A549 (cell line): Measurements from ENCODE around the gene TPCN2. TPM values are rescaled to one million over a fixed set of nuclear protein-coding genes. Genes with fewer than 3 reads are reported as not detected.
"Not testable (repeated sequence)": the region's sequence is repeated elsewhere in the genome, so short reads cannot be mapped to it uniquely, and the experiment has no call there.

Source experiments
- ATAC-seq, 2 experiments: fragments of 200-7000 bp in 1 of 2; fragments of >200 bp in 1 of 2; cut with Nextera tagmentation in 1 of 2; cut with Tn5 transposase in 1 of 2; 3 replicates each; pipeline versions ENCODE4 v1.8.0 to v1.9.1; 2018 to 2020; ENCODE audit warnings: mild to moderate bottlenecking in 1 of 2, moderate library complexity in 1 of 2
- CTCF ChIA-PET: fragments of 300-600 bp; sonication (Branson Sonifier 250); formaldehyde crosslinking; extraction: SDS; loops from one replicate; lab custom pipeline; 2021; ENCODE audit warnings: antibody characterized with exemption, inconsistent platforms; lab: Yijun Ruan, JAX
- POLR2A ChIA-PET: fragments of 350-600 bp; formaldehyde crosslinking; extraction: SDS; loops from one replicate; lab custom pipeline; 2021; ENCODE audit warnings: antibody characterized with exemption, inconsistent platforms; lab: Yijun Ruan, JAX
- DNase-seq, 2 experiments: peaks; one replicate each; pipeline versions ENCODE4 v3.0.0 to v3.0.0-alpha.2; 2011 to 2016; ENCODE audit warnings: low read depth in 1 of 2, low spot score in 1 of 2
- FAIRE-seq: peaks from 2 replicates; lab custom pipeline; 2011; peaks lifted over from hg19 to GRCh38; lab: Jason Lieb, UNC
- H3K27ac ChIP-seq, 2 experiments: fragments of >200 bp; sonication (Bioruptor Twin); formaldehyde crosslinking; 3 replicates each; pipeline ENCODE4 v1.5.1; 2016 to 2017
- H3K4me1 ChIP-seq: fragments of >200 bp; sonication (Bioruptor Twin); formaldehyde crosslinking; 3 replicates; pipeline ENCODE4 v1.6.1; 2016
- H3K4me2 ChIP-seq: fragments of >200 bp; sonication (Bioruptor Twin); formaldehyde crosslinking; 3 replicates; pipeline ENCODE4 v1.6.1; 2016
- H3K4me3 ChIP-seq: fragments of >200 bp; sonication (Bioruptor Twin); formaldehyde crosslinking; 3 replicates; pipeline ENCODE4 v1.5.1; 2016
- H3K9me3 ChIP-seq: fragments of >200 bp; sonication (Bioruptor Twin); formaldehyde crosslinking; 3 replicates; pipeline ENCODE4 v1.6.1; 2016
- CEBPB ChIP-seq, 2 experiments: fragments of >200 bp in 1 of 2; sonication (Bioruptor Twin) in 1 of 2; formaldehyde crosslinking in 1 of 2; IDR thresholded peaks; 2 replicates each; pipeline ENCODE4 v1.6.1; 2012 to 2016
- CHD2 ChIP-seq: fragments of 150-350 bp; IDR thresholded peaks from 2 replicates; pipeline ENCODE4 v1.6.1; 2014; ENCODE audit warnings: low read length; ENCODE audit not compliant: partially characterized antibody
- EHMT2 ChIP-seq: fragments of 200-600 bp; sonication (generic); IDR thresholded peaks from 2 replicates; pipeline ENCODE4 v1.6.1; 2016; ENCODE audit warnings: antibody characterized with exemption, low read depth, mild to moderate bottlenecking, moderate library complexity
- EP300 ChIP-seq, 2 experiments: fragments of >200 bp; sonication (Bioruptor Twin); formaldehyde crosslinking; IDR thresholded peaks; 2 replicates in 1 of 2; 3 replicates in 1 of 2; pipeline ENCODE4 v1.6.1; 2016 to 2017
- ESRRA ChIP-seq: fragments of 150-350 bp; IDR thresholded peaks from 2 replicates; pipeline ENCODE4 v1.6.1; 2014; ENCODE audit warnings: mild to moderate bottlenecking, low read length, borderline replicate concordance
- HOXA7 ChIP-seq: fragments of 250-450 bp; sonication (Bioruptor Pico); IDR thresholded peaks from 2 replicates; pipeline ENCODE4 v1.5.0; 2020; ENCODE audit warnings: mild to moderate bottlenecking, moderate library complexity
- JUN ChIP-seq, 2 experiments: fragments of >200 bp; sonication (Bioruptor Twin); formaldehyde crosslinking; IDR thresholded peaks; 2 replicates in 1 of 2; 3 replicates in 1 of 2; pipeline ENCODE4 v1.6.1; 2016 to 2017
- JUNB ChIP-seq: fragments of >200 bp; sonication (Bioruptor Twin); formaldehyde crosslinking; IDR thresholded peaks from 2 replicates; pipeline ENCODE4 v1.6.1; 2016
- KDM1A ChIP-seq: fragments of 200-600 bp; sonication (generic); IDR thresholded peaks from 2 replicates; pipeline ENCODE4 v1.6.1; 2016; ENCODE audit warnings: low read depth, mild to moderate bottlenecking
- KDM5A ChIP-seq: fragments of 200-600 bp; sonication (generic); IDR thresholded peaks from 2 replicates; pipeline ENCODE4 v1.6.1; 2016; ENCODE audit warnings: antibody characterized with exemption, mild to moderate bottlenecking
- MYC ChIP-seq: IDR thresholded peaks from 2 replicates; pipeline ENCODE4 v1.6.1; 2012; ENCODE audit warnings: mild to moderate bottlenecking, inconsistent platforms, low read length, improper control_type of control experiment, borderline replicate concordance
- POLR2A ChIP-seq: IDR thresholded peaks from 2 replicates; pipeline ENCODE4 v1.6.1; 2012; ENCODE audit warnings: mild to moderate bottlenecking, low read length
- RCOR1 ChIP-seq: fragments of 150-350 bp; IDR thresholded peaks from 2 replicates; pipeline ENCODE4 v1.6.1; 2014; ENCODE audit warnings: antibody characterized with exemption, low read length, low read depth
- RFX5 ChIP-seq: fragments of 450-650 bp; IDR thresholded peaks from 2 replicates; pipeline ENCODE4 v1.7.1; 2014; ENCODE audit warnings: antibody characterized with exemption, mild to moderate bottlenecking, moderate library complexity
- RNF2 ChIP-seq: fragments of 200-600 bp; sonication (generic); IDR thresholded peaks from 2 replicates; pipeline ENCODE4 v1.6.1; 2016; ENCODE audit warnings: low read depth, mild to moderate bottlenecking, antibody characterized with exemption, moderate library complexity, borderline replicate concordance
- ZFP36 ChIP-seq: fragments of 450-650 bp; IDR thresholded peaks from 2 replicates; pipeline ENCODE4 v1.6.1; 2014; ENCODE audit warnings: borderline replicate concordance; ENCODE audit not compliant: partially characterized antibody
- ZNF302 ChIP-seq: fragments of 250-450 bp; sonication (Bioruptor Pico); IDR thresholded peaks from 2 replicates; pipeline ENCODE4 v1.9.0; 2021; ENCODE audit warnings: inconsistent platforms, mild to moderate bottlenecking, moderate library complexity
- WGBS: methylation state at CpG from one replicate; pipeline ENCODE4 v1.1.6; 2017; ENCODE audit errors: missing lambda C conversion rate; 5-methylcytosine and 5-hydroxymethylcytosine counted together
- polyA plus RNA-seq, 4 experiments: library from polyadenylated mRNA; depleted of rRNA in 3 of 4; stranded (reverse); fragments of >200 nt; fragmentation: RNase III in 1 of 4; extraction: RNeasy Plus Mini Kit Qiagen cat#74134 plus additional on column Dnase treatment in 1 of 4; gene quantifications; 2 replicates in 3 of 4; 3 replicates in 1 of 4; pipeline ENCODE4 v1.2.3, GENCODE V29; 2011 to 2017
- TF ChIP-seq, protein P1 (sequence below): fragments of 150-350 bp; IDR thresholded peaks from 2 replicates; pipeline ENCODE4 v1.6.1; 2014; ENCODE audit warnings: low read depth, mild to moderate bottlenecking, low read length
- TF ChIP-seq, protein P2 (sequence below): fragments of >200 bp; sonication (Bioruptor Twin); formaldehyde crosslinking; IDR thresholded peaks from 3 replicates; pipeline ENCODE4 v1.6.1; 2016
- TF ChIP-seq, protein P3 (sequence below): fragments of 250-450 bp; sonication (Bioruptor Pico); IDR thresholded peaks from 2 replicates; pipeline ENCODE4 v1.5.0; 2021; ENCODE audit warnings: mild to moderate bottlenecking, moderate library complexity, borderline replicate concordance
- TF ChIP-seq, protein P4 (sequence below): fragments of >200 bp; sonication (Bioruptor Twin); formaldehyde crosslinking; IDR thresholded peaks from 3 replicates; pipeline ENCODE4 v1.5.1; 2016
- TF ChIP-seq, protein P5 (sequence below): fragments of 450-650 bp; IDR thresholded peaks from 2 replicates; pipeline ENCODE4 v1.6.1; 2014; ENCODE audit warnings: antibody characterized with exemption

Gene TPCN2
- polyA plus RNA-seq, 2 of the 4 experiments (the other 2 are of a cell fraction) = 8.1 to 8.8 TPM

DNA sequence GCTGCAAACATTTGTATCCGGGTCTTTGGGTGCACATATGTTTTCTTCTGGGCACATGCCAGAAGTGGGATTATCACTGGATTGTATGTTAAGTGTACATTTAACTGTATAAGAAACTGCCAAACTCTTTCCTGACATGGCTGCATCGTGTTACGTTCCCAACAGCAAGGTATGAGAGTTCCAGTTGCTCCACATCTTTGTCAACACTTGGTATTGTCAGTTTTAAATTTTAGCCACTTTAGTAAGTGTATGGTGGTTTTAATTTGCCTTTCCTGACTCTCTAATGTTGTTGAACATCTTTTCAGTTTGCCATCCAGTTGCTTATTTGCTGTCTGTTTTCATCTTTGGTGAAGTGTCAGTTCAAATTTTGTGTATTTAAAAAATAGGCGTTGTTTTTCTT lies 84.5 kb downstream of the TPCN2 start:
- FAIRE-seq = no peak
- 80% methylated on average over 4 of the region's 4 CpGs for WGBS
- H3K9me3 ChIP-seq = peaks cover 21% of the 10 kb centered on the region
- ChIA-PET POLR2A (no interaction called here), CTCF (interaction anchor here (1.6 to 3.0 kb wide), 2 partner anchors 21 to 537 kb away, joined by 5 to 21 read pairs; partner anchors contain the start of gene SMIM38)
- no peak overlapping the region for H3K4me3 ChIP-seq
- H3K4me2 ChIP-seq = no peak overlapping the region
- ATAC-seq = no peak
- no peak for DNase-seq
- TF ChIP-seq KDM1A (0 out of 2 replicates have a peak, but pooled peaks have one; percentile 40), ZFP36 (peak; percentile 96), RCOR1 (peak; percentile 69; the same call in 1 of the 2 replicates), ZNF302 (no peak), MYC (no peak)
- H3K4me1 ChIP-seq = peaks cover 15% of the 10 kb centered on the region
- no peak overlapping the region for H3K27ac ChIP-seq

DNA sequence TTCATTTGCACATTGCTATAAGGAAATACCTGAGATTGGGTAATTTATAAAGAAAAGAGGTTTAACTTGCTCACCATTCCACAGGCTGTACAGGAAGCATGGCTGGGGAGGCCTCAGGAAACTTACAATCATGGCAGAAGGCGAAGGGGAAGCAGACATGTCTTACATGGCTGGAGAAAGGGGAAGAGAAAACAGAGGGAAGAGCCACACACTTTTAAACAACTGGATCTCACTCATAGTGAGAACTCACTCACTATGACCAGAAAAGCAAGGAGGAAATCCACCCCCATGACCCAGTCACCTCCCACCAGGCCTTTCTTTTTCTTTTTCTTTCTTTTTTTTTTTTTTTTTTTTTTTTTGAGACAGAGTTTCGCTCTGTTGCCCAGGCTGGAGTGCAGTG lies 85.5 kb downstream of the TPCN2 start:
- ATAC-seq, H3K4me2 ChIP-seq, CTCF ChIA-PET, DNase-seq, POLR2A ChIA-PET, H3K27ac ChIP-seq, FAIRE-seq, H3K4me3 ChIP-seq: not testable (repeated sequence)
- H3K9me3 ChIP-seq = peaks cover 23% of the 10 kb centered on the region
- WGBS = 91% methylated on average over 2 of the region's 2 CpGs
- peaks cover 15% of the 10 kb centered on the region for H3K4me1 ChIP-seq

DNA sequence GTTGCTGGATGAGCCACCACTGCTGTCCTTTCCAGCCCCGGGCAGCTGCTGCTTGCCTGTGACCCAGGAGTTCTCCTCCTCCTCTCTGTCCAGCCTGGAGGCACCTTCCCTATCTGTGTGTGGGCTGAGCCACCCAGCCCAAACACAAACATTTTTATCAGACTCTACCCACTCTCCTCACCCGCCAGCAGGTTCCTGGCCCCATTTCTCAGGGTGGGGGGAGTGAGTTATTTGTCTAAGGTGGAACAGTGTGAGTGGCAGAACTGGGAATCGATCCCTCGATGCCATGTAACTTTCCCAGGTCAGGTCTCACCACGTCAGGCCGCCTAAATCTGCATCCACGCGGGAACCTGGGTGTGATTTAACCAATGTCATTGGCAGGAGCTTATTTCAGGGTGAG lies 86.2 kb downstream of the TPCN2 start:
- WGBS = 91% methylated on average over 8 of the region's 8 CpGs
- FAIRE-seq = no peak
- Histone ChIP-seq H3K4me1 (peaks cover 15% of the 10 kb centered on the region), H3K4me2 (no peak overlapping the region), H3K27ac (no peak overlapping the region), H3K9me3 (peaks cover 23% of the 10 kb centered on the region), H3K4me3 (no peak overlapping the region)
- ChIA-PET CTCF (interaction anchor here (1.0 kb wide), 1 partner anchor 29 kb away, joined by 3 read pairs; no protein-coding TSS in a partner anchor), POLR2A (no interaction called here)
- DNase-seq = no peak
- ATAC-seq = no peak
- TF ChIP-seq EHMT2 = no peak
- TF ChIP-seq HOXA7 = no peak
- TF ChIP-seq JUN (IDR thresholded peaks at IDR 0.05) = no peak
- TF ChIP-seq, protein P1, sequence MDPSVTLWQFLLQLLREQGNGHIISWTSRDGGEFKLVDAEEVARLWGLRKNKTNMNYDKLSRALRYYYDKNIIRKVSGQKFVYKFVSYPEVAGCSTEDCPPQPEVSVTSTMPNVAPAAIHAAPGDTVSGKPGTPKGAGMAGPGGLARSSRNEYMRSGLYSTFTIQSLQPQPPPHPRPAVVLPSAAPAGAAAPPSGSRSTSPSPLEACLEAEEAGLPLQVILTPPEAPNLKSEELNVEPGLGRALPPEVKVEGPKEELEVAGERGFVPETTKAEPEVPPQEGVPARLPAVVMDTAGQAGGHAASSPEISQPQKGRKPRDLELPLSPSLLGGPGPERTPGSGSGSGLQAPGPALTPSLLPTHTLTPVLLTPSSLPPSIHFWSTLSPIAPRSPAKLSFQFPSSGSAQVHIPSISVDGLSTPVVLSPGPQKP = no peak
- no peak for TF ChIP-seq KDM5A
- TF ChIP-seq JUNB = no peak
- TF ChIP-seq RNF2 = no peak
- TF ChIP-seq CEBPB (IDR thresholded peaks at IDR 0.05) = no peak
- TF ChIP-seq KDM1A = no peak
- TF ChIP-seq POLR2A = no peak
- TF ChIP-seq ZNF302 = no peak
- TF ChIP-seq, protein P2, sequence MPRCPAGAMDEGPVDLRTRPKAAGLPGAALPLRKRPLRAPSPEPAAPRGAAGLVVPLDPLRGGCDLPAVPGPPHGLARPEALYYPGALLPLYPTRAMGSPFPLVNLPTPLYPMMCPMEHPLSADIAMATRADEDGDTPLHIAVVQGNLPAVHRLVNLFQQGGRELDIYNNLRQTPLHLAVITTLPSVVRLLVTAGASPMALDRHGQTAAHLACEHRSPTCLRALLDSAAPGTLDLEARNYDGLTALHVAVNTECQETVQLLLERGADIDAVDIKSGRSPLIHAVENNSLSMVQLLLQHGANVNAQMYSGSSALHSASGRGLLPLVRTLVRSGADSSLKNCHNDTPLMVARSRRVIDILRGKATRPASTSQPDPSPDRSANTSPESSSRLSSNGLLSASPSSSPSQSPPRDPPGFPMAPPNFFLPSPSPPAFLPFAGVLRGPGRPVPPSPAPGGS = no peak

DNA sequence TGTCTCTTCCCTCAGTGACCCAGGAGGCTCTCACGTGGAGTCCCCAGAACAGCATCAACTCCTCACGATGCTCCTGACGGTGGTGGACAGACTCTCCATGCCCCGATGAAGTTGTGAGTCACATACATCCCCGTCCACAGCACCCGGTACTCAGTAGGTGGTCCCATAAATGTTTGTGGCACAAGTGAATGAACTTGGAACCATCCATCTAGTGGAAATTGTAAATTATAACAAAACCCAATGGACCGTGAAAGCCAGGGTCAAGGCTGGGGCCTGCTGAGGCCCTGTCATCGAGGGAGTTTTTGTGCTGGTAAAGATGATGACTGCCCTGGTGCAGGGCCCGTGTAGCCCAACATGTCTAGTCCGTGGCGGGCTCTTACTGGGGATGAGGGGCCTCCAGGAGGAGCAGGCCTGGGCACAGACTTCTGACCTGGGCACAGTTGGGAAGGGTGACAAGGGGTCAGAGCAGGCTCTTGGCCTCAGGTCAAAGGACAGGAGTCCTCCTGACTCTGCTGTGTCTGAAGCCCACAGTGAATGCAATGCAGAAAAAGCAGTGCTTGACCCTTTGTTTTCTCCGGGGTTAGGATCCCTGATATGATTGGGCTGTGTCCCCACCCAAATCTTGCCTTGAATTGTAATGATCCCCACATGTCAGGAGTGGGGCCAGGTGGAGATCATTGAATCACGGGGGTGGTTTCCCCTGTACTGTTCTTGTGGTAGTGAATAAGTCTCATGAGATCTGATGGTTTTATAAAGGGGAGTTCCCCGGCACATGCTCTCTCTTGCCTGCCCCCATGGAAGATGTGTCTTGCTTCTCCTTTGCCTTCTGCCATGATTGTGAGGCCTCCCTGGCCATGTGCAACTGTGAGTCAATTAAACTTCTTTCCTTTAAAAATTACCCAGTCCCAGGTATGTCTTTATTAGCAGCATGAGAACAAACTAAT lies 87.0 kb downstream of the TPCN2 start:
- ChIA-PET CTCF (interaction anchor here (1.0 to 1.2 kb wide), 2 partner anchors 12 to 29 kb away, joined by 3 read pairs; no protein-coding TSS in a partner anchor), POLR2A (no interaction called here)
- Histone ChIP-seq H3K4me1 (peaks cover 12% of the 10 kb centered on the region), H3K9me3 (peaks cover 23% of the 10 kb centered on the region), H3K4me2 (no peak overlapping the region), H3K4me3 (no peak overlapping the region), H3K27ac (no peak overlapping the region)
- FAIRE-seq = no peak
- 83% methylated on average over 13 of the region's 14 CpGs for WGBS
- no peak for DNase-seq
- no peak for ATAC-seq
- TF ChIP-seq RFX5 = no peak
- no peak for TF ChIP-seq EP300 (IDR thresholded peaks at IDR 0.05)
- no peak for TF ChIP-seq ZFP36
- TF ChIP-seq ESRRA = no peak
- TF ChIP-seq, protein P3, sequence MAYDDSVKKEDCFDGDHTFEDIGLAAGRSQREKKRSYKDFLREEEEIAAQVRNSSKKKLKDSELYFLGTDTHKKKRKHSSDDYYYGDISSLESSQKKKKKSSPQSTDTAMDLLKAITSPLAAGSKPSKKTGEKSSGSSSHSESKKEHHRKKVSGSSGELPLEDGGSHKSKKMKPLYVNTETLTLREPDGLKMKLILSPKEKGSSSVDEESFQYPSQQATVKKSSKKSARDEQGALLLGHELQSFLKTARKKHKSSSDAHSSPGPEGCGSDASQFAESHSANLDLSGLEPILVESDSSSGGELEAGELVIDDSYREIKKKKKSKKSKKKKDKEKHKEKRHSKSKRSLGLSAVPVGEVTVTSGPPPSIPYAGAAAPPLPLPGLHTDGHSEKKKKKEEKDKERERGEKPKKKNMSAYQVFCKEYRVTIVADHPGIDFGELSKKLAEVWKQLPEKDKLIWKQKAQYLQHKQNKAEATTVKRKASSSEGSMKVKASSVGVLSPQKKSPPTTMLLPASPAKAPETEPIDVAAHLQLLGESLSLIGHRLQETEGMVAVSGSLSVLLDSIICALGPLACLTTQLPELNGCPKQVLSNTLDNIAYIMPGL = no peak
- TF ChIP-seq, protein P4, sequence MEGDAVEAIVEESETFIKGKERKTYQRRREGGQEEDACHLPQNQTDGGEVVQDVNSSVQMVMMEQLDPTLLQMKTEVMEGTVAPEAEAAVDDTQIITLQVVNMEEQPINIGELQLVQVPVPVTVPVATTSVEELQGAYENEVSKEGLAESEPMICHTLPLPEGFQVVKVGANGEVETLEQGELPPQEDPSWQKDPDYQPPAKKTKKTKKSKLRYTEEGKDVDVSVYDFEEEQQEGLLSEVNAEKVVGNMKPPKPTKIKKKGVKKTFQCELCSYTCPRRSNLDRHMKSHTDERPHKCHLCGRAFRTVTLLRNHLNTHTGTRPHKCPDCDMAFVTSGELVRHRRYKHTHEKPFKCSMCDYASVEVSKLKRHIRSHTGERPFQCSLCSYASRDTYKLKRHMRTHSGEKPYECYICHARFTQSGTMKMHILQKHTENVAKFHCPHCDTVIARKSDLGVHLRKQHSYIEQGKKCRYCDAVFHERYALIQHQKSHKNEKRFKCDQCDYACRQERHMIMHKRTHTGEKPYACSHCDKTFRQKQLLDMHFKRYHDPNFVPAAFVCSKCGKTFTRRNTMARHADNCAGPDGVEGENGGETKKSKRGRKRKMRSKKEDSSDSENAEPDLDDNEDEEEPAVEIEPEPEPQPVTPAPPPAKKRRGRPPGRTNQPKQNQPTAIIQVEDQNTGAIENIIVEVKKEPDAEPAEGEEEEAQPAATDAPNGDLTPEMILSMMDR = no peak
- TF ChIP-seq, protein P5, sequence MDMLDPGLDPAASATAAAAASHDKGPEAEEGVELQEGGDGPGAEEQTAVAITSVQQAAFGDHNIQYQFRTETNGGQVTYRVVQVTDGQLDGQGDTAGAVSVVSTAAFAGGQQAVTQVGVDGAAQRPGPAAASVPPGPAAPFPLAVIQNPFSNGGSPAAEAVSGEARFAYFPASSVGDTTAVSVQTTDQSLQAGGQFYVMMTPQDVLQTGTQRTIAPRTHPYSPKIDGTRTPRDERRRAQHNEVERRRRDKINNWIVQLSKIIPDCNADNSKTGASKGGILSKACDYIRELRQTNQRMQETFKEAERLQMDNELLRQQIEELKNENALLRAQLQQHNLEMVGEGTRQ = no peak
- no peak for TF ChIP-seq CHD2
